Lower leg skin (tissue), 3 donors: ENCODE measurements around the gene F2R.

Experiments
- CTCF ChIP-seq, 3 donors: fragments of 450-650 bp; IDR thresholded peaks; one replicate each; pipeline ENCODE4 v1.5.1; 2016; ENCODE audit warnings: antibody characterized with exemption in 3 of 3, mild to moderate bottlenecking in 3 of 3, moderate library complexity in 2 of 3
- POLR2A ChIP-seq, 2 donors: fragments of 450-650 bp; IDR thresholded peaks; one replicate each; pipeline ENCODE4 v1.6.1; 2016 to 2017; ENCODE audit warnings: antibody characterized with exemption in 2 of 2, mild to moderate bottlenecking in 1 of 2, moderate library complexity in 1 of 2

DNA sequence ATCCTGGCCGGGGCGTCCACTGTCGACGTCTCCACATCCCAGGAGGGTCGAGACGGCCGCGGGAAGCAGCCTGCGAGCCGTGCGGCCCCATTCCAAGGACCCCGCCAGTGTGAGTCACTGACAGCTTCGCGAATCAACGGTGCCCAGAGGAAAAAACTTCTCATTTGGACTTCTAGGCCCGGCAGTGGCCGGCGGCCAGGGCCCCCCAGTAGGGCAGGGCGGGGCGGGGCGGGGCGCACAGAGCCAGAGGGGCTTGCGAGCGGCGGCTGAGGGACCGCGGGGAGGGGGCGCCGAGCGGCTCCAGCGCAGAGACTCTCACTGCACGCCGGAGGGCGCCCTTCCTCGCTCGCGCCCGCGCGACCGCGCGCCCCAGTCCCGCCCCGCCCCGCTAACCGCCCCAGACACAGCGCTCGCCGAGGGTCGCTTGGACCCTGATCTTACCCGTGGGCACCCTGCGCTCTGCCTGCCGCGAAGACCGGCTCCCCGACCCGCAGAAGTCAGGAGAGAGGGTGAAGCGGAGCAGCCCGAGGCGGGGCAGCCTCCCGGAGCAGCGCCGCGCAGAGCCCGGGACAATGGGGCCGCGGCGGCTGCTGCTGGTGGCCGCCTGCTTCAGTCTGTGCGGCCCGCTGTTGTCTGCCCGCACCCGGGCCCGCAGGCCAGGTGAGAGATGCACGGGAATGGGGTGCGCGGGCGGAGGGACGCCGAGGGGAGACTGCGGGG, at the start of gene F2R:
- TF ChIP-seq CTCF (IDR thresholded peaks at IDR 0.05) (no peak), POLR2A (IDR thresholded peaks at IDR 0.05) (no peak)
